Activated CD4-positive, alpha-beta T cell treated with anti-CD3 and anti-CD28 coated beads, Interleukin-2, amount 50 U/mL, for 24 hours (primary cell): ENCODE data around the gene S100A3.
"Not testable (repeated sequence)": the region's sequence is repeated elsewhere in the genome, so short reads cannot be mapped to it uniquely, and the experiment has no call there.

Experiments used
- DNase-seq, 2 donors: peaks; one replicate each; pipeline ENCODE4 v3.0.0-alpha.2; 2020; ENCODE audit warnings: low read depth in 1 of 2, low spot score in 1 of 2

Gene S100A3, protein sequence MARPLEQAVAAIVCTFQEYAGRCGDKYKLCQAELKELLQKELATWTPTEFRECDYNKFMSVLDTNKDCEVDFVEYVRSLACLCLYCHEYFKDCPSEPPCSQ

DNA sequence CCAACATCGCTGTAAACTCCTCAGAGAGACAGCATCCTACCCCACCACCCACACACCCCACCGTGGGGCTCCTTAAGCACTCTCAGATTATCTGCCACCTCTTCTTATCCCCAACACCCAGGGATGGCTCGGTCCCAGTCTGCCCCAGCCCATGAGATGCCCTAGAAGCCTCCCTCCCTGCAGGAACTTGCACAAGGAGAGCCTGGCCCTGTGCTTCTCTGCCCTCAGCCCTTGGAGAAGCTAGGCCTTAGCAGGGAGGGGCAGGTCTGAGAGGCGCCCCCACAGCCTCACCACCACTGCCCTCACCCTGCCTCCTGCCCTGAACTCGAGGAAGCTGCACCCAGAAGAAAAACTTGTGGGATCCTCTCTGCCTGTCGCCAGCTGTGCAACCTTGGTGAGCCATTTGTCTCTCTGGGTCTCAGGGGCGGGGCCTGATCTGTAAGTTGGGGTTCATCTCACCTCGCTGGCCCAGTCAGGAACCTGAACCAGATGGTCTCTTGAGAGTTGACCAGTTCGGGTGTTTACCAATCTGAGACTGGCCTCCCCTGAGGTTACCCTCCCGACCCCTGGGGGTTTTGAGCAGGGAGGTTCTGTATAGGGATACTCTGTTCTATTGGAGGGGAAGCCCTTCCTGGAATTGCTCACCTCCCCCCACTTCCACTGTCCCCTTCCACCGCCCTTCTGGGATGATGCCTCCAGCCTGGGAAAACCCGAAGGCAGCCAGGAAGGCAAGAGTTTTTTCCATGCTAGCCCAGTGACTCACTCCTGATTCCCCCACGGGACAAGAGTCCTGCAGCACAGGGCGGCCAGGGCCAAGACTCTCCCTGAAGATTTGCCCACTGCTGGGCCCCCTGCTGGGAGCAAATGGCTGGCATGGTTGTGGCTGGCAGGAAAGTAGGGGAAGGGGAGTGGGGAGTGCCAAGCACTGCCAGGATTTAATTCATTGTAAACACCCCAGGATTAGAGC, at the start of gene S100A3:
S100A3 (minus strand) TSS at position 537 of the 967 bp plus-strand sequence. CDS start 773 bp downstream, outside the sequence.
- no peak for DNase-seq

DNA sequence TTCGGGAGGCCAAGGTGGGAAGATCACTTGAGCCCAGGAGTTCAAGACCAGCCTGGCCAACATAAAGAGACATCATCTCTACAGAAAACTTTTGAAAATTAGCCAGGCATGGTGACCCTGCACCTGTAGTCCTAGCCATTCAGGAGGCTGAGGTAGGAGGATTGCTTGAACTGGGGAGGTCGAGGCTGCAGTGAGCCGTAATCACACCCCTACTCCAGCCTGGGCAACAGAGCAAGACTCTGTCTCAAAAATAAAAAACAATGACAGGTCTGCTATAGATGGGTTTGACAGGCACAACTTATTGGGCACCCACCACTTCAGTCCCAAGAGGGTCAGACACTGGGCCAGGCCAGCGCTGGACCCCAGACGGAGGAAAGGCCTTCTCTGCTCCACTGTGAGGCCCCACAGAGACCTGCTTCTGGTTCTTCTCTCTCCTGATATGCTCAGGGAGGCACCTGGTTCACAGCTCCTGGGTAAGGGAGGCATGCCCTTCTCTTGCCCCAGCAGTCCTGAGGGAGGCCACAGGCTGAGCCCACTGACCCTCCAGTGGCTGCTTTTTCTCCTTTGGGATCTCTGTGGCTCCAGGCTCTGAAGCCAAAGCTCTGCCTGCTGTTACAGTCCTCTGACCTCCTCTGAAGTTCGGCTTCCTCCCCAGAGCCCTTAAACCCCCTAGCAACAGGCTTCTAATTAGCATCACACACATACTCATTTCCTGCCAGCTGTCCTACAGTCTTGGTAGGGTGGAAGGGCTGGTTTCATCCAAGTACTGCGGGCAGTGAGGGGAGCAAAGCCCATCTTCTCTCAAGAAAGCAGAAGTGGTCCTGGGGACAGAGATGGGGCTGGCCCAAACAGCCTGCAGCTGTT, 49.5 kb upstream of the S100A3 start:
- no peak for DNase-seq

DNA sequence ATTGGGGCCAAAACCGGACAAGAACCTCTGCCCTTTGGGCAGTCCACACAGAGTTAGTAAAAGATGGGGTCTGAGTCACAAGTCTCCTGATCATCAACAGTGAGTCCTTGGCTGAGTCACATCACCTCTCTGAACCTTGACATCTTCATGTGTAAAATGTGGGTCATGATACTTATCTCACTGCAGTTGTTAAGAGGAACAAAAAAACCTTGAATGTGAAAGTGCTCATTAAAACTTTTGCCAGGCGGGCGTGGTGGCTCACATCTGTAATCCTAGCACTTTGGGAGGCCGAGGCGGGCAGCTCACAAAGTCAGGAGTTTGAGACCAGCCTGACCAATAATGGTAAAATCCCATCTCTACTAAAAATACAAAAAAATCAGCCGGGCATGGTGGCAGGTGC, 48.1 kb upstream of the S100A3 start:
- no peak for DNase-seq

DNA sequence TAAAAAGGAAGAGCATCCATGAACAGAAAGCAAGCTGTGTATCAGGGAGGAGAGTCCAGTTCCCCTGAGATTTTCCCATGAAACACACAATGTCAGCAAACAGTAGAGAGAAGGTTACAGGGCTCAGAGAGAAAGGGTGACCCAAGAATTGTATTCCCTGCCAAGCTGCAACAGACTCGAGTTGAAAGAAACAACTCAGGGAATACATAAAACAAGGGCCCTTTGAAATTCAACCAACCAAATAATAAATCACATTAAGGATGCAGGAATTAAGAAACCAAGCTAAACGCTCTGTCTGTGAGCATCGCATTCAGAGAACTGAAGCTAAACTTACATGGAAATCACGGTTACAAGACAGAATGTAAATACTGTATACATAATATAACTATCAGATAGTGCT, 43.7 kb upstream of the S100A3 start:
- no peak for DNase-seq

DNA sequence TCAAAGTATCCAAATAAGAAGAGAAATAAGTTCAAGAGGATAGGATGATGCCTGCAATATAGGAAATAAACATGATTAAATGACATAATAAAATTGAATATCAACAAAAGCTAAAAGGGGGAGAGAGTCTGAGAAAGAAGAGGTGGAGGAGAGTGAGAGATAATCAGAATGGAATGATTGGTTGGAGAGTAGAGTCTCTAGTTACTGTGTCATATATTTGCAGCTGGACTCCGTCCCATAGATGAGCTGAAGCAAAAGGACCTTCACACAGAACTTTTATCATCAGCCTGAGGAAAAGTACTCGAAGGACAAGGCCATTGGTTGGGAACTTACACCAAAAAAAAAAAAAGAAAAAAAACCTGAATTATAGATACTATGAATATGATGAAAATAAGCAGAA, 39.4 kb upstream of the S100A3 start:
- DNase-seq: no peak

DNA sequence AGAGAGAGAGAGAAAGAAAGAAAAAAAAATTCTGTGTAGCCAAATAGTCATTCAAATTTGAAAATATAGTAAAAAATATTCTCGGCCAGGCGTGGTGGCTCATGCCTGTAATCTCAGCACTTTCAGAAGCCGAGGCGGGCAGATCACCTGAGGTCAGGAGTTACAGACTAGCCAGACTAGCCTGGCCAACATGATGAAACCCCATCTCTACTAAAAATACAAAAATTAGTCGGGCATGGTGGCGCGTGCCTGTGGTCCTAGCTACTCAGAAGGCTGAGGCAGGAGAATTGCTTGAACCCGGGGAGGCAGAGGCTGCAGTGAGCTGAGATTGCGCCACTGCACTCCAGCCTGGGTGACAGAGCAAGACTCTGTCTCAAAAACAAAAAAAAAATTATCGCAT, 39.0 kb upstream of the S100A3 start:
- DNase-seq: not testable (repeated sequence)

DNA sequence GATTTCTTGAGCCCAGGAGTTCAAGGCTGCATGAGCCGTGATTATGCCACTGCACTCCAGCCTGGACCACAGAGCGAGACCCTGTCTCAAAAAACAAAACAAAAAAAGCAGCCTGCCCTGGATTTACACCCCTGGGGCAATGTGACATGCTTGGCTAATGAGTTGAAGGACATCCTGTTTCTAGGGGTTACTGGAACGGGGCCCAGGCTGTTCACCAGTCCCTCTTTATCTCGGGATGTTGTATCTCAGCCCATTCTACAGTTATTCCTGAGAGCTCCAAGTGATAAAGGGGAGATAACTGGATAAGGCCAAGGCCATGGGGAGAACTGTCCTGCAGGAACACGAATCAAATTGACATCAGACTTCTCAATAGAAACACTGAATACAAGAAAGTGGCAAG, 38.3 kb upstream of the S100A3 start:
- DNase-seq: no peak

DNA sequence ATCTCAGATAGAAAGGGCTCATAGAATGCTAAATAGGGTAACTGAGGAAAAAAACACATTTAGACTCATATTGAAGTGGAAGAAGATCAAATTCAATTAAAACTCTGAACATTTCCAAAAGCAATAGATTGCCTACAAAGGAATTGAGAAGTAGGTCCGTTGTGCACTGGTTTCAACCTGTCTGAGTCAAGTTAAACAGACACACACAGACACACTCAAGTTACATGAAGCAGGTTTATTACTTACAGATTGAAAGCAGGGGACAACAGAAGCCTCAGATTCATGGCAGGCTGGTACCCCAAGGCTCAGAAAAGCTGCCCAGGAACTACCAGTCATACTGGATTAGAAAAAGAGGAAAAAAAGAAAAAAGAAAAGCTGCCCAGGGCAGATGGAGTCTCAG, 37.3 kb upstream of the S100A3 start:
- DNase-seq: no peak

DNA sequence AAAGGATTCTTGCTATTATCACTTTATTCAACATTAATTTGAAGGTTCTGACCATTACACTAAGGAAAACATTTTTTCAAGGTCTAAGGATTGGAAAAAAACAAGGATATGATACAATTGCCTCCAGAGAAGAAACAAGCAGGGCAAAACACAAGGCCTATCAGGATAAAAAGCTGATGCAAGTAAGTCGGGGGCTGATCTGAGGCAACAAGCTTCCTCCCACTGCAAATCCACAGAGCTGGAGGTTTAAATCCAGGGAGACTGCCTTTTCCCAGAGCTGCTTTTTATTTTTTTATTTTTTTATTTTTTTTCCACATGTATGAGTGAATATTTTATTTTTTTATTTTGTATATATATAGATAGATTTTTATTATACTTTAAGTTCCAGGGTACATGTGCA, 35.9 kb upstream of the S100A3 start:
- no peak for DNase-seq

DNA sequence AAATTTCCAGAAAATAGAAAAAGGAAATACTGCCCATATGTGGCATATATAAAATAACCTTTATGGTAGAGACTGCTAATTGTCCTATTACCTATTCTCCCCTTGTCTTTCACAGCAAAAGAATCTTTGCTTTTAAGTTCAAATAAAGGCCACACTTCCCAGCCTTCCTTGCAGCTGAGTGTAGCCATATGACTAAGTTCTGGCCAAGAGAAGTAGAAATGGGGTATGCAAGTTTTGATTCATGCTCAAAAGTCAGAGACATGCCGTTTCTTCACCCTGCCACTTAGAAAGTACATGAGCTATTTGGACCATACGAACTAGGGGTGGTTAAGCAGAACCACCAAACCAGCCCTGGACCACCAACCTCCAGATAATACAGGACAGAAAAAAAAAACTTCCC, 34.9 kb upstream of the S100A3 start:
- DNase-seq: no peak

DNA sequence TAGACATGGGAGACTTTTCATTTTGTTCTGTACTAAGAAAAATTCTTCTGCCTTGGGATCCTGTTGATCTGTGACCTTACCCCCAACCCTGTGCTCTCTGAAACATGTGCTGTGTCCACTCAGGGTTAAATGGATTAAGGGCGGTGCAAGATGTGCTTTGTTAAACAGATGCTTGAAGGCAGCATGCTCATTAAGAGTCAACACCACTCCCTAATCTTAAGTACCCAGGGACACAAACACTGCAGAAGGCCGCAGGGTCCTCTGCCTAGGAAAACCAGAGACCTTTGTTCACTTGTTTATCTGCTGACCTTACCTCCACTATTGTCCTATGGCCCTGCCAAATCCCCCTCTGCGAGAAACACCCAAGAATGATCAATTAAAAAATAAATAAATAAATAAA, 34.5 kb upstream of the S100A3 start:
- not testable (repeated sequence) for DNase-seq

DNA sequence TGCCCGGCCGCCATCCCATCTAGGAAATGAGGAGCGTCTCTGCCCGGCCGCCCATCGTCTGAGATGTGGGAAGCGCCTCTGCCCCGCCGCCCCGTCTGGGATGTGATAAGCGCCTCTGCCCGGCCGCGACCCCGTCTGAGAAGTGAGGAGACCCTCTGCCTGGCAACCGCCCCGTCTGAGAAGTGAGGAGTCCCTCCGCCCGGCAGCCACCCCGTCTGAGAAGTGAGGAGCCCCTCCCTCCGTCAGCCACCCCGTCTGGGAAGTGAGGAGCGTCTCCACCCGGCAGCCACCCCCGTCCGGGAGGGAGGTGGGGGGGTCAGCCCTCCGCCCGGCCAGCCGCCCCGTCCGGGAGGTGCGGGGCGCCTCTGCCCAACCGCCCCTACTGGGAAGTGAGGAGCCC, 33.8 kb upstream of the S100A3 start:
- not testable (repeated sequence) for DNase-seq

DNA sequence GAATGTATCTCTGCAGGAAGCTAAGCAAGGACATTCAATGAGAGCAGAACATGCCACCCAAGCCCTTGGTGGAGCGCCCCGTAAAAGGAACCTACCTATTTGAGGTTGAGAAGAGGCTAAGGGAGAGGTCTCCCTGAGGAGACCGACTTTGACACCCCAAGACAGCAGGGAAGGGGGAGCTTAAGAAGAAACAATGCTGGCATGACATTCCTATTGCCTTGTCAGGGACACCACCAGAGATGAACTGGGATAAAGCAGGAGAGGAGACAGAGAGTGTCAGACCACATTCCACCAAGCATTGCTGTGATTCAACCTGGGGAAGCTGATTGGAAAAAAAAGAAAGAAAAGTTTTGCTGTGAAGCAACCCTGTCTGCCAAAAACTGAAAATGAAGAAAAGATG, 29.9 kb upstream of the S100A3 start:
- DNase-seq: no peak

DNA sequence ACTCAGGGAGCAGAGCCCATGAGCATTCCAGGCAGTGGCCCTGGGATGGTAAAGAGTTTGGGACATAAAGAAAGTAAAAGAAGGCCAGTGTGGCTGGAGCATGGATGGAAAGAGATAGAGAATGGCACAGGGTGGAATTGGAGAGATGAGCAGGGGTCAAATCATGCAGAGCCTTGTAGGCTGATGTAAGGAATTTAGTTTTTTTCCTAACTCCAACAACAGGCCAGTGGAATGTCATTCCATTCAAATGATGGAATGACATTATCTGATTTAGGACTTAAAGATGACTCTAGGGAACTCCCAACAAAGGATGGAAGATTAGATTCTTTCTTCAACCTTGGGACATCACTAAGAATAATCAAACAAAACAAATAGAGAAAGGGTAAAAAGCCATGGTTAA, 29.4 kb upstream of the S100A3 start:
- DNase-seq: no peak

DNA sequence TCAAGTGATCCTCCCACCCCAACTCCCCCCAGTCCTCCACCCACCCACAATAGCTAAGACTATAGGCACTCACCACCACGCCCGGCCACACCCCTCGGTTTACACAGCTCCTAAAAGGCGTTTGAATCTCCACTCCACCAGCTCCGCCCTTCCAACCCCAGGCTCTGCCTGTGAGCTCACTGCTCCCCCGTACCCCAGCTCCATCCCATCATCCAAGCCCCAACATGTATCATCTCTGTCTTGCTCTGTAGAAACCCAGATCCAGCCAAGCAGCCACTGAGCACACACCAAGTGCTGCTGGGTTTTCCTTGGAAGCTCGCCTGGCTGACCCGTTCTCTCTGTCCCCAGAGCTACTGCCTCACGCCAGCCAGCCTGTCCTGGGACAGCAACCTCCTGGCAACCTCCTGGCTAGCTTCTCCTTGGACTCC, 28.6 kb upstream of the S100A3 start:
- DNase-seq: no peak

DNA sequence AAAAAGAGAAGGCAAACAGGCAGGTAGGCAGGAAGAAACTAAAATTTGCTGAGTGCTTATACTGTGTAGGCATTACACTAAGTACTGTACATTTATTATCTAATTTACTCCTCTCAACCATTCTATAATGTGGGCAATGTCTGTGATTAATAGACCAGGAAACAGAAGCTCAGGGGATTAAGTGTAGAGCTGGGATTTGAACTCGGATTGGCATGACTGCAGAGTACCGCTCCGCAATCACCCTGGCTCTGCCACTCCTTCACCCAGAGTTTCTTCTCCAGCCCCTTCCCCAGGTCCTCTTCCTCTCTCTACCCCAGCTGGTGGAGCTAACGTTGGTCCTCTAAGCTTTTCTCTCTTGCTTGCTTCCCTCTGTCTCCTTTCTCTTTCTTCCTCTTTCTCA, 28.1 kb upstream of the S100A3 start:
- DNase-seq: no peak

DNA sequence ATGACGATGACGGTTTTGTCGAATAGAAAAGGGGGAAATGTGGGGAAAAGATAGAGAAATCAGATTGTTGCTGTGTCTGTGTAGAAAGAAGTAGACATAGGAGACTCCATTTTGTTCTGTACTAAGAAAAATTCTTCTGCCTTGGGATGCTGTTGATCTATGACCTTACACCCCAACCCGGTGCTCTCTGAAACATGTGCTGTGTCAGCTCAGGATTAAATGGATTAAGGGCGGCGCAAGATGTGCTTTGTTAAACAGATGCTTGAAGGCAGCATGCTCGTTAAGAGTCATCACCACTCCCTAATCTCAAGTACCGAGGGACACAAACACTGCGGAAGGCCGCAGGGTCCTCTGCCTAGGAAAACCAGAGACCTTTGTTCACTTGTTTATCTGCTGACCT, 26.4 kb upstream of the S100A3 start:
- DNase-seq: not testable (repeated sequence)

DNA sequence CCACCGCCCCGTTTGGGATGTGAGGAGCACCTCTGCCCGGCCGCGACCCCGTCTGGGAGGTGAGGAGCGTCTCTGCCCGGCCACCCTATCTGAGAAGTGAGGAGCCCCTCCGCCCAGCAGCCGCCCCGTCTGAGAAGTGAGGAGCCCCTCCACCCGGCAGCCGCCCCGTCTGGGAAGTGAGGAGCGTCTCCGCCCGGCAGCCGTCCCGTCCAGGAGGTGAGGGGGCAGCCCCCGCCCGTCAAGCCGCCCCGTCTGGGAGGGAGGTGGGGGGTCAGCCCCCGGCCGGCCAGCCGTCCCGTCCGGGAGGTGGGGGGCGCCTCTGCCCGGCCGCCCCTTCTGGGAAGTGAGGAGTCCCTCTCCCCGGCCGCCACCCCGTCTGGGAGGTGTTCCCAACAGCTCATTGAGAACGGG, 26.0 kb upstream of the S100A3 start:
- not testable (repeated sequence) for DNase-seq

DNA sequence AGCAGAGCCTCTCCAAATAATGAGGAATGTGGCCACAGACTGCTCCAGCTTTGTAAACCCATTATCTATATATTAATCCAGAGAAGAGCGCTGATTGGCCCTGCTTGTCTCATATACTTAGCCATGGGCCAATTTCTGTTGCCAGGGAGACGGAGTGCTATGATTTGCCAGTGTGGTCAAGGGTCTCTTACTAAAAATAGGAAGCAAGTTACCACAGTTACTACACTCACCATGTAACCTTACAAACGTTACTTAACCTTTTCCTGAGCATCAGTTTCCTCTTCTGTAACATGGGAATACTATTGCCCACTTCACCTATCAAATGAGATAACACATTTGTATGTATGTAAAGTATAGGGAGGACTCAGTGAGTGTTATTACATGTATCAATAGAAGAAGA, 24.3 kb upstream of the S100A3 start:
- DNase-seq: no peak

DNA sequence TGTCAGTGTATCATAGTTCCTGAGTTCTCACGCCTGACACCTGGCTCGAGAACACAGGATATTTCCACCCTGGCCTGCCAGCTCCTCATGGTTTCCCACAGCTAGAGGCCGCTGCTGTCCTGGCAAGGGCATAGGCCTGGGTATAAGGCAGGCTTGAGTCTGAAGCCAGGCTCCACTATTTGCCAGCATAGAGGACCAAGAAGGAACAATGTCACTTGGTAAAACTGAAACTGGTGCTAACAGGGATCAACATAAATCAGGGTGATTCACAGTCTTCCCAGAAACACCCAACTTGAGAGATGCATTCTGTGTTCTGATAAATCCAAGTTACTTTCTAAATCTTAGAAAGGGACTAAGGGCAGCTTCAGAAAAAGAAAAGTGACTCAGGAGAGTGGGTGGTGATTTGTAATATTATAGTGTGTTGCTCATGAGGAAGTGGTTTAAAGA, 23.5 kb upstream of the S100A3 start:
- peak; percentile 15 to 39 for DNase-seq

DNA sequence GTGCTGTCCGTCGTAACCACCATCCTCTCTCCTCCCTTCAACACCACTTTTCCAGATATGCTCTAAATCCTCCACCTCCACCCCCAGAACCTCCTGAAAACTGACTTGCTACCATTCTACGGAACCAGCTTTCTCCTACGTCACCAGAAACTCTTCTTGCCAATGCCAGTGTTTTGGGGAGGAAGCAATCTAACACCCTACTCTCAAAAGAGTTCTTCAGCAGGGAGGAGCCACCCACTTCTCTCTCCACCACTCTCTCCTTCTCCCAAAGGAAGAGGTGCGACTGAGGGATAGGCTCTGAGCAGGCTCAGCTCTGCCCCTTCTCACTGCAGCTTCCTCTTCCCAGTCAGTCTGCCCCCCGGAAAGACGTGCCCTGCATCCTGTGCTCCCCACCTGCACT, 22.6 kb upstream of the S100A3 start:
- no peak for DNase-seq

DNA sequence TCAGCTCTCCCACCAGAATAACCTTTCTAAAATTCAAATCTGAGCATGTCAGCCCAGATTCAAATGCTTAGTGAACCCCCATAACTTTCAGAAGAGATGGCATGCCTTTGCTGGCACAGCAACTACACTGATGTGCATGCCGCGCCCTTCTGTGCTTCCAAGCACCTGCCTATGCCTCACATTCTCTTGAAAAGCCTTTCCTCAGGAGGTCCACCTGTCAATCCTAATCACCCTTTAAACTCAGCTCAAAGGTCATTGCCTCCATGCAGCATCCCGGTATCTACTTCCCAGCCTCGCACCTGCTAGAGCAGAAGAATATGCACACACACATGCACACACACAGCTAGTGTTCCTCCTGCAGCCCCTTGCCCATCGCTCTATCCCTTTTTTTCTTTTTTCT, 21.8 kb upstream of the S100A3 start:
- DNase-seq: no peak
